GM12801 (cell line): ENCODE results near the gene GHRH.

Experiments
- TF ChIP-seq, protein P1 (sequence below): IDR thresholded peaks from one replicate; pipeline ENCODE4 v1.5.1; 2011; ENCODE audit warnings: control low read depth; ENCODE audit not compliant: insufficient read length; ENCODE audit errors: extremely low read depth

The GHRH gene

DNA sequence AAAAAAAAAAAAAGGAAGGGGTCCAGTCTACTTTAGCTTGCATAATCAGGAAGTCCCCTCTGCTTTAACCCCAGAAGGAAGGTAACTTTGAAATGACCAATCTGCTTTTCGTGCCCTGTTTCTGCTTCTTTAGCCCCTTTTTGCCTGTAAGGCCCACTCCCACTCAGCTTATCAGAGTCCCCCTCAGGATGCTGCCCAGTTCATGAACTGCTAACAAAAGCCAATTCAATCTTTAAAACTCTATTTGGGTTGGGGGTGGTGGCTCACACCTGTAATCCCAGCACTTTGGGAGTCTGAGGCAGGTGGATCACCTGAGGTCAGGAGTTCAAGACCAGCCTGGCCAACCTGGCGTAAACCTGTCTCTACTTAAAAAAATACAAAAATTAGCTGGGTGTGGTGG lies 12.3 kb downstream of the GHRH start:
- TF ChIP-seq, protein P1, sequence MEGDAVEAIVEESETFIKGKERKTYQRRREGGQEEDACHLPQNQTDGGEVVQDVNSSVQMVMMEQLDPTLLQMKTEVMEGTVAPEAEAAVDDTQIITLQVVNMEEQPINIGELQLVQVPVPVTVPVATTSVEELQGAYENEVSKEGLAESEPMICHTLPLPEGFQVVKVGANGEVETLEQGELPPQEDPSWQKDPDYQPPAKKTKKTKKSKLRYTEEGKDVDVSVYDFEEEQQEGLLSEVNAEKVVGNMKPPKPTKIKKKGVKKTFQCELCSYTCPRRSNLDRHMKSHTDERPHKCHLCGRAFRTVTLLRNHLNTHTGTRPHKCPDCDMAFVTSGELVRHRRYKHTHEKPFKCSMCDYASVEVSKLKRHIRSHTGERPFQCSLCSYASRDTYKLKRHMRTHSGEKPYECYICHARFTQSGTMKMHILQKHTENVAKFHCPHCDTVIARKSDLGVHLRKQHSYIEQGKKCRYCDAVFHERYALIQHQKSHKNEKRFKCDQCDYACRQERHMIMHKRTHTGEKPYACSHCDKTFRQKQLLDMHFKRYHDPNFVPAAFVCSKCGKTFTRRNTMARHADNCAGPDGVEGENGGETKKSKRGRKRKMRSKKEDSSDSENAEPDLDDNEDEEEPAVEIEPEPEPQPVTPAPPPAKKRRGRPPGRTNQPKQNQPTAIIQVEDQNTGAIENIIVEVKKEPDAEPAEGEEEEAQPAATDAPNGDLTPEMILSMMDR = no peak

DNA sequence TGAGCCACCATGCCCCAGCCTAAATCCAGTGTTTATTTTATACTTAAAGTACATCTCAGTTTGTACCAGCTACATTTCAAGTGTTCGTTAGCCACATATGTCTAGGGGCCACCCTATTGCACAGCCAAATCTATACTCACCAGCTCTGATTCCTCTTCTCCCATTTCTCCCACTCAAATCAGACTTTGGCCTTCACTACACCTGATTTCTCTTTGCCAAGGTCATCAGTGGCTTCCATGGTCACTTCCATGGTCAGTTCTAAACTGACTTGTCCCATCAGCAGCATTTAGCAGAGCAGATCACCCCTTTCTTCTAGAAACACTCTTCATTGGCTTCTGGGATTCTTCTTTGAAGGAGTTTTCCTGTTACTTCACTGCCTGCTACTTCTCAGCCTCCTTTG lies 14.1 kb downstream of the GHRH start:
- TF ChIP-seq, protein P1 = no peak

DNA sequence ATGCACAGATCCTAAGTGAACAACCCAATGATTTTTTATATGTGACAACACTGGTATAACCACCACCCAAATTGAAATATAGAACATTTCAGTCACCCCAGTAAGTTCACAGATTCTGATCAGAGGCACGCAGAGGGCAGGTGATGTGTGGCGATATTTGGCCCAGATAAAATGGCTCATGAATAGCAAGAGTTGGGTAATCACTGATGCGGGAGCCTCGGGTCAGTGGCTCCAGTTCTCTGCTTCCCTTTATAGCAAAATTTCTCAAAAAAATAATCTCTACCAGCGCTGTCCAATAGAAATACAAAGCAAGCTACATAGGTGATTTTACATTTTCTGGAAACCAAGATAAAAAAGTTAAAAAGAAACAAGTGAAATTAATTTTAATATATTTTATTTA lies 14.9 kb downstream of the GHRH start:
- TF ChIP-seq, protein P1 = no peak

DNA sequence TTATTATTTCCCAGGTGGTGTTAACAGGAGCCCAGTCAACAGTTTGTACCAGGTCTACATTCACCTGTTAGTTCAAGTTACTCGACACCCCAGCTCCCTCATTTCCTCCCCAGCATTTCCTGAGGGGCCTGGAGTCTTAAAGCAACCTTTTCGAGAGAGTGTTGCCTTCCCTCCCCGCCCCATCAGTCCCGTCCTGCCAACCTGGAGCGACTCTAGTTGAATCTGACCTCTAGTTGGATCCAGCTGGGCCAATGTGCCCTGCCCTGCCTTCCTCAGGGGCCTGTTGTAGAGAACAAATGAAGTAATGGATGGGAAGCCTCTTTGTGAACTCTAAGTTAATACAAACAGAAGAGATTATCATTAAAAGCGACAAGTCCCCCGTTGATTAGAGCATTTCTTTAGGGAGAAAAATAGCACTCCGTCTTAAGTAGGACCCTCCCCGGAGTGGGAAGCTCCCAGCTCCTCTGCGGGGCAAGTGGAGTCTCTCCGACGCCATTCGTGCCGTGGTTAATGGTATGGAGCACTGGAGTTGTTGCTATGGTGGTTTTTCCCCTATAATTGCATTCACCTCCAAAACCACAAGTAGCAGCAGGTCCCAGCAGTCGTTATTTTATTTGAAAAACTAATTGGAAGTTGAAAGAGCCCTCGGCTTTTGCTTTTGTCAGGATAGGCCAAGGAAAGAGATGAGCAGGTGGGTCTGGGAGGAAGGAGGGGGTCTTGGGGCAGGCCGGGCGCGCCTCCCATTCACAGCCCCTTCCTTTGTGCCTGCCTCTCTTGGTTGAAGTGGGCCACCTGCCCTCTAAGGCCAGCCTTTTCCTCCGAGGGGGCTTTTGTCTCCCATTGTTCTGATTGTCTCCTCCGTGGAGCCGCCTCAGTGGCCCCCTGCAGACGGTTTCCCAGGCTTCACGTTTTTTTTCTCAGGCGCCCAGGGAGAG lies 16.1 kb downstream of the GHRH start:
- TF ChIP-seq, protein P1 = no peak

DNA sequence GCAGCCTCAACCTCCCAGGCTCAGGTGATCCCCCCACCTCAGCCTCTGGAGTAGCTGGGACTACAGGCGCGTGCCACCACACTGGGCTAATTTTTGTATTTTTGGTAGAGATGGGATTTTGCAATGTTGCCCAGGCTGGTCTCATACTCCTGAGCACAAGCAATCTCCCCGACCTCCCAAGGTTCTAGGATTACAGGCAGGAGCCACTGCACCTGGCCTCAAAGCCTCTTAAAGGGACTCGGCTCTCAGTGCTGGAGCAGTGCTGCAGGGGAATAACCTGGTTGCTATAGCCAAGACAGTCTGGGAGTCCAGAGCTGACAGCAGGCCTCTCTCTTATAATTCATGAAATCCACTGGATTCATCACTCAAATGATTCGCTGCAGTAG lies 17.0 kb downstream of the GHRH start:
- TF ChIP-seq, protein P1 = no peak

DNA sequence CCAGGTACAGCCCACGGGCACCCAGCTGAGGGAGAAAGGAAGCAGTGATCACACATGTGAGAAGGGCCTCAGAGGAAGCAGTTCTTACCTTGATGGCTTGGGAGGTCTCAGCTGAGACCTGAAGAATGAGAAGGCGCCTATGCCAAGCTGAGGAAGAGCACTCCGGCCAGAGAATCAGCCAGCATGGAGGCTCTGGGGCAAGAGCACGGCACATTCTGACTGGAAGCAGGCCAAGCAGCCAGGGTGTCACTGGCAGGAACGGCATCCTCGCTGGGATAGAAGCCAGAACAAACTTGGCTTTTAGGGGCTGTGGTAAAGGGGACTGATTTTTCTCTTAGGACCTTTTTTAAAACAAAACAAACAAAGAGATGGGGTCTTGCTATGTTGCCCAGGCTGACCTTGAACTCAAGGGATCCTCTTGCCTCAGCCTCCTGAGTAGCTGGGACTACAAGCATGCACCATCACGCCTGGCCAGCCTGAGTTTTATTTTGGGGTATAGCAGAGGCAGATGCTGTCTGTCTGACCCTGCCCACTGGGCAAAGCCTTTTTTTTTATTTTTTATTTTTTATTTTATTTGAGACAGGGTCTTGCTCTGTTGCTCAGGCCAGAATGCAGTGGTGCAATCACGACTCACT lies 17.6 kb downstream of the GHRH start:
- TF ChIP-seq, protein P1 = no peak

DNA sequence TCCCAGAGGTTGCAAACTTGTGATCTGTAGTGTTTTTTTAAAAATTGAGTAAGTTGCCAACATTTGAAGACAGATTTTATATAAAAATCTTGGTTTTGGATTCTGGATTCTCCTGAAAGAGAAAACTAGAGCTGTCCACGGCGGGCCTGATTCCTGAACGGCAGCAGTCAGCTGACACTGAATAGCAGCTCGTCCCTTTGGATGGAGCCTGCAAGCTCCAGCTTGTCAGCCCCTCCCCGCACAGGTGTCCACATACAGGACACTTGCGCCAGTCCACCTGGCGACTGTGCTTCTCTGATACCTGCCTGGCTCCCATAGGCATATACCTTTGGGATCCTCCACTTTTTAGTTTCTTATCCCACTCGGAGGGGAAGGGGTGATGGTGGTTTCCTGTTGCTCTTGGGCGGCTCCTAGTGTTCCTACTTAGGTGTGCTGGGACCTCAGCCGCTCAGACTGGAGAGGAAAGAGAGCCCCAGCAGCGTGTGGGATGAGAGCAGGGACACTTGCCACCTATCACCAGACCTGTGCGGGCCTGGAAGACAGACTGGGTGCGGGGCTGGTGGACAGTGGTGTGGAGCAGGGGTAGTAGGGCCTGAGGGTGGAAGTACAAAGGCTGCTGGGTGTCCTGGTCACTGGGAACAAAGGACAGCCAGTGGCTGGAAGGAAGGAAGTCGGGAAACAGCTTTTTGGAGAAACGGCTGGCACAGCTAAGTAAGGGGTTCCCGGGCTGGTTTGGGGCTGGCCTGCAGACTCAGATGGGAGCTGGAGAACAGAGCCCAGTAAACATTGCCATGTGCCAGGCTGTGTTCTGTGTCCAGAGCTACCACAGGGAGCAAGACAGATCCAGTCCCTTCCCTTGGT lies 18.3 kb downstream of the GHRH start:
- TF ChIP-seq, protein P1 = no peak
